GM19467 (cell line): Measurements from ENCODE around the gene PHYH.
"Not testable (repeated sequence)": the region's sequence is repeated elsewhere in the genome, so short reads cannot be mapped to it uniquely, and the experiment has no call there.

Experiments used
- ATAC-seq: cut with Tn5 transposase; IDR thresholded peaks from one replicate; pipeline ENCODE4 v1.9.1; 2021; ENCODE audit warnings: mild to moderate bottlenecking, moderate library complexity; ENCODE audit not compliant: unreplicated experiment

PHYH gene

GRCh38 chr10:13299437-13300287, at the start of gene PHYH:
PHYH (minus strand) TSS chr10:13300064; CDS start chr10:13300042, 22 bp downstream.
- ATAC-seq = peak; percentile 71

- peak; percentile 30 for ATAC-seq
These were observed 48.6 kb upstream of the PHYH start, which contains the start of gene SEPHS1 for GRCh38 chr10:13348216-13349017. SEPHS1 (minus strand) TSS chr10:13348293; CDS start chr10:13344950, 3,343 bp downstream.

- ATAC-seq = peak; percentile 46
These were observed 47.8 kb upstream of the PHYH start for GRCh38 chr10:13347500-13348156.

- peak; percentile 29 for ATAC-seq
These were observed 47.2 kb upstream of the PHYH start for GRCh38 chr10:13347043-13347499.

GRCh38 chr10:13346283-13347042, 46.6 kb upstream of the PHYH start:
- no peak for ATAC-seq

- ATAC-seq = peak; percentile 86
These were observed 40.9 kb upstream of the PHYH start for GRCh38 chr10:13340626-13341376.

- peak; percentile 15 for ATAC-seq
These were observed 40.2 kb upstream of the PHYH start for GRCh38 chr10:13340068-13340467.

GRCh38 chr10:13338390-13339110, 38.7 kb upstream of the PHYH start:
- ATAC-seq = no peak

- ATAC-seq = no peak
These were observed 37.9 kb upstream of the PHYH start for GRCh38 chr10:13337827-13338196.

- no peak for ATAC-seq
These were observed 37.4 kb upstream of the PHYH start for GRCh38 chr10:13337128-13337826.

- ATAC-seq = no peak
These were observed 36.0 kb upstream of the PHYH start for GRCh38 chr10:13335881-13336280.

GRCh38 chr10:13334556-13334955, 34.7 kb upstream of the PHYH start:
- no peak for ATAC-seq

GRCh38 chr10:13331646-13332045, 31.8 kb upstream of the PHYH start:
- ATAC-seq = no peak

GRCh38 chr10:13330980-13331379, 31.1 kb upstream of the PHYH start:
- ATAC-seq = not testable (repeated sequence)

GRCh38 chr10:13329565-13329964, 29.7 kb upstream of the PHYH start:
- no peak for ATAC-seq

GRCh38 chr10:13328613-13329012, 28.7 kb upstream of the PHYH start:
- ATAC-seq = no peak

GRCh38 chr10:13328126-13328525, 28.3 kb upstream of the PHYH start:
- ATAC-seq = no peak

- ATAC-seq = no peak
These were observed 27.7 kb upstream of the PHYH start for GRCh38 chr10:13327534-13327933.
